ENCODE data around the gene GLMP.

GLMP gene

GRCh38 chr1:156305215-156305614 is 9.7 kb upstream of the GLMP start:
- no peak for DNase-seq (ENCODE audit: low spot score)
- TF ChIP-seq, protein P1, sequence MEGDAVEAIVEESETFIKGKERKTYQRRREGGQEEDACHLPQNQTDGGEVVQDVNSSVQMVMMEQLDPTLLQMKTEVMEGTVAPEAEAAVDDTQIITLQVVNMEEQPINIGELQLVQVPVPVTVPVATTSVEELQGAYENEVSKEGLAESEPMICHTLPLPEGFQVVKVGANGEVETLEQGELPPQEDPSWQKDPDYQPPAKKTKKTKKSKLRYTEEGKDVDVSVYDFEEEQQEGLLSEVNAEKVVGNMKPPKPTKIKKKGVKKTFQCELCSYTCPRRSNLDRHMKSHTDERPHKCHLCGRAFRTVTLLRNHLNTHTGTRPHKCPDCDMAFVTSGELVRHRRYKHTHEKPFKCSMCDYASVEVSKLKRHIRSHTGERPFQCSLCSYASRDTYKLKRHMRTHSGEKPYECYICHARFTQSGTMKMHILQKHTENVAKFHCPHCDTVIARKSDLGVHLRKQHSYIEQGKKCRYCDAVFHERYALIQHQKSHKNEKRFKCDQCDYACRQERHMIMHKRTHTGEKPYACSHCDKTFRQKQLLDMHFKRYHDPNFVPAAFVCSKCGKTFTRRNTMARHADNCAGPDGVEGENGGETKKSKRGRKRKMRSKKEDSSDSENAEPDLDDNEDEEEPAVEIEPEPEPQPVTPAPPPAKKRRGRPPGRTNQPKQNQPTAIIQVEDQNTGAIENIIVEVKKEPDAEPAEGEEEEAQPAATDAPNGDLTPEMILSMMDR (IDR thresholded peaks at IDR 0.05; ENCODE audit: extremely low read depth, insufficient read depth, missing control alignments): no peak
- in situ Hi-C loops (cut with MboI; ENCODE audit: low pct_unique_long_range_greater_than_20kb, low sequenced_read_pairs, unreplicated experiment): no loop called here

- DNase-seq (ENCODE audit: low spot score): no peak
- in situ Hi-C loops (cut with MboI; ENCODE audit: low pct_unique_long_range_greater_than_20kb, low sequenced_read_pairs, unreplicated experiment): no loop called here
- TF ChIP-seq, protein P1 (IDR thresholded peaks at IDR 0.05; ENCODE audit: extremely low read depth, insufficient read depth, missing control alignments): no peak
Observed at GRCh38 chr1:156303241-156303640, 7.8 kb upstream of the GLMP start.

GRCh38 chr1:156298852-156299357 is 3.4 kb upstream of the GLMP start, which contains the start of gene VHLL:
Gene VHLL (minus strand): TSS chr1:156299307. CDS start chr1:156299189, 118 bp downstream.
- TF ChIP-seq, protein P1 (IDR thresholded peaks at IDR 0.05; ENCODE audit: extremely low read depth, insufficient read depth, missing control alignments): no peak
- in situ Hi-C loops (cut with MboI; ENCODE audit: low pct_unique_long_range_greater_than_20kb, low sequenced_read_pairs, unreplicated experiment): no loop called here
- no peak for DNase-seq (ENCODE audit: low spot score)

DNA sequence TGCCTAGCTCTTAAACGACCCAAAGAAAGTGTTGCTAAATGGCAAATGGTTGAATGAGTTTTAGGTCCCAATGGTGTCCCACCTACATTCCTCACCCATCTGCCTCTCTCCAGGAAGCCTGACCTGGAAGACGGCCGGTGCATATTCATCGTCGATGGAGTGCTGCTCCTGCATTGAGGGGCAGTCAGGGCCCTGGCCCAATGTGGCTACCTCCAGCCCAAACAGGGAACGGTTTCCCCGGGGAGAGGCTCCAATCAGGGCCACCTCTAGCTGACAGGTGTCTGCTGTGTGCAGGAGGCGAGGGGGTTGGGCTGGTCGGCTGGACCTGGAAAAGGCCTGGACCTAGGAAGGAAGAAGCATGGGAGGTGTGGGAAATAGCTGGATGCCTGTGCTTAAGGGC is 1.6 kb downstream of the GLMP start:
- TF ChIP-seq, protein P1 (IDR thresholded peaks at IDR 0.05; ENCODE audit: extremely low read depth, insufficient read depth, missing control alignments): no peak
- no peak for DNase-seq (ENCODE audit: low spot score)
- in situ Hi-C loops (cut with MboI; ENCODE audit: low pct_unique_long_range_greater_than_20kb, low sequenced_read_pairs, unreplicated experiment): no loop called here

DNA sequence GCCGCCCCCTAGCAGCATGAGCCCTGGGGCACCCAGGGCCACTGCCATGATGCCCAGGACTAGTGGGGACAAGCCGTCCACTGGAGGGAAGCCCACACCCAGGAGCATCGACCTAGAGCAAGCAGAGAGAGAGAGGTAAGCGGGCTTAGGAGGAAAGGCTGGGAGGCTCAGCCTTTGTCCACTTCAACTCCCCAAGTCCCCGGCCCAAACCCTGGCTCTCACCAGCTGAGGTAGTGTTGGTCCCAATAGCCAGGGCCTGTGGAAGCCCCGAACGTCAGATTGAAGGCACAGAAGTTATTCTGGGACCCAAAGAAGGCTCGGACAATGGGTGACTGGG is 2.4 kb downstream of the GLMP start:
- in situ Hi-C loops (cut with MboI; ENCODE audit: low pct_unique_long_range_greater_than_20kb, low sequenced_read_pairs, unreplicated experiment): no loop called here
- DNase-seq (ENCODE audit: low spot score): no peak
- TF ChIP-seq, protein P1 (IDR thresholded peaks at IDR 0.05; ENCODE audit: extremely low read depth, insufficient read depth, missing control alignments): no peak

GRCh38 chr1:156291226-156292061 is 4.0 kb downstream of the GLMP start:
- in situ Hi-C loops (cut with MboI; ENCODE audit: low pct_unique_long_range_greater_than_20kb, low sequenced_read_pairs, unreplicated experiment): no loop called here
- DNase-seq (ENCODE audit: low spot score): peak; percentile 68
- TF ChIP-seq, protein P1 (IDR thresholded peaks at IDR 0.05; ENCODE audit: extremely low read depth, insufficient read depth, missing control alignments): no peak

All from GM13977 (cell line).